Activated B cell treated with CpG ODN at 0.5 μM for 24 hours (primary cell): ENCODE data around the gene GLRX5. TPM values are rescaled to one million over a fixed set of nuclear protein-coding genes. Genes with fewer than 3 reads are reported as not detected.
A peak's percentile ranks its signal among the peaks of the same experiment; 100 is the strongest.

Experiments
- ATAC-seq: fragments of 200-7000 bp; cut with Tn5 transposase; one replicate; pipeline ENCODE4 v1.10.0; 2021; ENCODE audit warnings: low read depth, mild to moderate bottlenecking, moderate library complexity
- CTCF ChIA-PET: fragments of 350-600 bp; sonication (Branson Sonifier 250); formaldehyde crosslinking; loops from one replicate; lab custom pipeline; 2021; ENCODE audit warnings: antibody characterized with exemption; lab: Charles Lee
- POLR2A ChIA-PET: fragments of 350-600 bp; sonication (Branson Sonifier 250); formaldehyde crosslinking; loops from one replicate; lab custom pipeline; 2021; ENCODE audit warnings: antibody characterized with exemption; lab: Charles Lee
- DNase-seq: peaks from one replicate; pipeline ENCODE4 v3.0.0; 2022
- H3K27ac Mint-ChIP-seq: one replicate; pipeline ENCODE4 v1.8.0; 2020; ENCODE audit warnings: mixed read lengths
- H3K27me3 Mint-ChIP-seq: one replicate; pipeline ENCODE4 v1.8.0; 2021; ENCODE audit warnings: mixed read lengths
- H3K36me3 Mint-ChIP-seq: one replicate; pipeline ENCODE4 v1.8.0; 2021; ENCODE audit warnings: low read depth, mixed read lengths
- H3K4me1 Mint-ChIP-seq: one replicate; pipeline ENCODE4 v1.8.0; 2021; ENCODE audit warnings: mixed read lengths
- H3K4me3 Mint-ChIP-seq: one replicate; pipeline ENCODE4 v1.8.0; 2020; ENCODE audit warnings: mild to moderate bottlenecking, mixed read lengths
- H3K9me3 Mint-ChIP-seq: one replicate; pipeline ENCODE4 v1.8.0; 2020; ENCODE audit warnings: mixed read lengths
- CTCF ChIP-seq: fragments of 200-600 bp; IDR thresholded peaks from one replicate; pipeline ENCODE4 v1.8.0; 2022; ENCODE audit warnings: antibody characterized with exemption, mild to moderate bottlenecking
- intact Hi-C: fragments of 100-400 bp; cut with micrococcal nuclease; formaldehyde crosslinking; loops from one replicate; pipeline ENCODE4 v1.15.1; 2024
- total RNA-seq: library from RNA; stranded (reverse); gene quantifications from 2 replicates; pipeline ENCODE4 v1.2.3, GENCODE V29; 2022

The GLRX5 gene
- total RNA-seq, 1 donor from 2014 or later: 20.5 TPM

- peak overlapping the region; percentile 75 for H3K4me3 Mint-ChIP-seq
- ChIA-PET CTCF (interaction anchor here (1.3 to 3.4 kb wide), 4 partner anchors 24 to 77 kb away, joined by 3 to 15 read pairs (median 8); no protein-coding TSS in a partner anchor), POLR2A (interaction anchor here (1.0 to 8.2 kb wide), 9 partner anchors 10 to 192 kb away, joined by 3 to 113 read pairs (median 4); partner anchors contain the start of gene GLRX5)
- H3K9me3 Mint-ChIP-seq: no peaks in the 10 kb centered on the region
- peaks cover 5% of the 10 kb centered on the region for H3K36me3 Mint-ChIP-seq
- DNase-seq (no peak), ATAC-seq (peak; percentile 8)
- peak overlapping the region; percentile 93 for H3K27ac Mint-ChIP-seq
- H3K27me3 Mint-ChIP-seq: no peaks in the 10 kb centered on the region
- TF ChIP-seq CTCF: no peak
- peaks cover 71% of the 10 kb centered on the region for H3K4me1 Mint-ChIP-seq
- intact Hi-C loops: loop anchor here (2.0 to 5.0 kb wide), 4 partner anchors 191 to 1552 kb away; partner anchors contain the start of gene DICER1
Observed at GRCh38 chr14:95519699-95520098, 15.2 kb upstream of the GLRX5 start.

GRCh38 chr14:95520346-95520745 is 14.5 kb upstream of the GLRX5 start:
- ChIA-PET POLR2A (interaction anchor here (0.7 to 8.2 kb wide), 6 partner anchors 11 to 193 kb away, joined by 3 to 113 read pairs (median 4); partner anchors contain the start of gene GLRX5), CTCF (interaction anchor here (0.6 to 3.4 kb wide), 5 partner anchors 24 to 78 kb away, joined by 3 to 10 read pairs (median 5); no protein-coding TSS in a partner anchor)
- intact Hi-C loops: no loop called here
- peak overlapping the region; percentile 75 for H3K4me3 Mint-ChIP-seq
- DNase-seq (no peak), ATAC-seq (peak; percentile 8)
- peak overlapping the region; percentile 93 for H3K27ac Mint-ChIP-seq
- H3K27me3 Mint-ChIP-seq: no peaks in the 10 kb centered on the region
- peaks cover 2% of the 10 kb centered on the region for H3K36me3 Mint-ChIP-seq
- H3K4me1 Mint-ChIP-seq: peaks cover 64% of the 10 kb centered on the region
- no peak for TF ChIP-seq CTCF
- no peaks in the 10 kb centered on the region for H3K9me3 Mint-ChIP-seq

- no peak for DNase-seq
- Mint-ChIP-seq H3K27ac (no peak overlapping the region), H3K4me3 (no peak overlapping the region), H3K36me3 (no peaks in the 10 kb centered on the region), H3K9me3 (no peaks in the 10 kb centered on the region), H3K27me3 (no peaks in the 10 kb centered on the region), H3K4me1 (peaks cover 65% of the 10 kb centered on the region)
- ChIA-PET CTCF (interaction anchor here (1.1 to 3.4 kb wide), 4 partner anchors 25 to 69 kb away, joined by 3 to 10 read pairs (median 5); no protein-coding TSS in a partner anchor), POLR2A (interaction anchor here (0.7 to 8.2 kb wide), 5 partner anchors 10 to 57 kb away, joined by 4 to 113 read pairs (median 4); partner anchors contain the start of gene GLRX5)
- intact Hi-C loops: no loop called here
- TF ChIP-seq CTCF: no peak
- ATAC-seq: no peak
Observed at GRCh38 chr14:95521001-95521400, 13.8 kb upstream of the GLRX5 start.

DNA sequence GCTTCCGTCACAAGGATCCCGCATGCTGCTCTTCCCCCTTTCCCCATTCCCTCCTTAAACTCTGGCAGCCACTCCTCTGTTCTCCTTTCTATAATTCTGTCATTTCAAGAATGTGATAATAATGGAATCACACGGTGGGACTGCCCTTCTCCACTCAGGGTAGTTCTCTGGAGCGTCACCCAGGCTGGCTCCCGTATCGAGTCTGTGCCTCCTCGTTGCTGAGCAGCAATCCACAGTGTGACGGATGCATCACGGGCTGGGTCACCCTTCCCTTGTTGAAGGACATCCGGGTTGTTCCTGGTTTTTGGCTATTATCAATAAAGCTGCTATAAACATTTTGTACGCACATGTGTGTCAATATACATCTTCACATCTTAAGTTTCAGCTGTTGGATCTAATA is 12.7 kb upstream of the GLRX5 start:
- POLR2A ChIA-PET: interaction anchor here (0.6 to 7.0 kb wide), 4 partner anchors 12 to 69 kb away, joined by 3 to 52 read pairs (median 3); partner anchors contain the start of gene GLRX5

More for the DNA sequence above, 12.7 kb upstream of the GLRX5 start:
- H3K36me3 Mint-ChIP-seq: no peaks in the 10 kb centered on the region
- no peak for TF ChIP-seq CTCF
- ATAC-seq (no peak), DNase-seq (no peak)
- CTCF ChIA-PET: interaction anchor here (9.5 kb wide), 1 partner anchor 79 kb away, joined by 162 read pairs; no protein-coding TSS in a partner anchor
- peaks cover 62% of the 10 kb centered on the region for H3K4me1 Mint-ChIP-seq
- H3K4me3 Mint-ChIP-seq: no peak overlapping the region
- H3K9me3 Mint-ChIP-seq: no peaks in the 10 kb centered on the region
- no peaks in the 10 kb centered on the region for H3K27me3 Mint-ChIP-seq
- intact Hi-C loops: no loop called here
- peak overlapping the region; percentile 38 for H3K27ac Mint-ChIP-seq
